Tibial nerve (tissue), 4 donors: ENCODE measurements around the gene FLVCR1. TPM values are rescaled to one million over a fixed set of nuclear protein-coding genes. Genes with fewer than 3 reads are reported as not detected.
"Not testable (repeated sequence)": the region's sequence is repeated elsewhere in the genome, so short reads cannot be mapped to it uniquely, and the experiment has no call there.

ENCODE experiments used
- DNase-seq, 2 donors: peaks; one replicate each; pipeline ENCODE4 v3.0.0-alpha.2; 2019; ENCODE audit warnings: low spot score in 2 of 2
- H3K27ac ChIP-seq, 4 donors: fragments of 200-600 bp; sonication (generic) in 3 of 4; one replicate each; pipeline ENCODE4 v1.5.1; 2017 to 2019; ENCODE audit warnings: mild to moderate bottlenecking in 1 of 4
- H3K27me3 ChIP-seq, 2 donors: fragments of 200-600 bp; sonication (generic) in 1 of 2; one replicate each; pipeline versions ENCODE4 v1.5.1 to v1.6.0; 2017 to 2019
- H3K36me3 ChIP-seq, 3 donors: fragments of 200-600 bp; sonication (generic); one replicate each; pipeline ENCODE4 v1.5.1; 2018 to 2019
- H3K4me1 ChIP-seq, 4 donors: fragments of 200-600 bp; sonication (generic) in 3 of 4; one replicate each; pipeline ENCODE4 v1.5.1; 2017 to 2019
- H3K4me3 ChIP-seq, 4 donors: fragments of 200-600 bp; sonication (generic) in 3 of 4; one replicate each; pipeline ENCODE4 v1.5.1; 2017 to 2019; ENCODE audit warnings: mild to moderate bottlenecking in 1 of 4, moderate library complexity in 1 of 4
- H3K9me3 ChIP-seq, 4 donors: fragments of 200-600 bp; sonication (generic) in 3 of 4; one replicate each; pipeline ENCODE4 v1.5.1; 2017 to 2019
- EP300 ChIP-seq, 2 donors: sonication (generic); formaldehyde crosslinking; IDR thresholded peaks; one replicate each; pipeline ENCODE4 v1.6.1; 2017; ENCODE audit warnings: antibody characterized with exemption in 2 of 2, mild to moderate bottlenecking in 1 of 2
- POLR2A ChIP-seq, 2 donors: fragments of 450-650 bp; IDR thresholded peaks; one replicate each; pipeline ENCODE4 v1.6.1; 2017; ENCODE audit warnings: antibody characterized with exemption in 2 of 2, mild to moderate bottlenecking in 2 of 2, moderate library complexity in 2 of 2
- WGBS, 2 donors: methylation state at CpG; one replicate each; pipeline ENCODE4 v1.1.5; 2018; 5-methylcytosine and 5-hydroxymethylcytosine counted together
- total RNA-seq, 4 donors: library from RNA; depleted of rRNA; stranded (reverse); fragments of >200 nt; gene quantifications; one replicate each; pipeline ENCODE4 v1.1.0, GENCODE V29; 2016
- TF ChIP-seq, protein P1 (sequence below), 5 experiments: fragments of 200-600 bp in 3 of 5; fragments of 450-650 bp in 2 of 5; sonication (generic) in 3 of 5; IDR thresholded peaks; one replicate each; pipeline ENCODE4 v1.5.1; 2016 to 2019; ENCODE audit warnings: antibody characterized with exemption in 5 of 5, mild to moderate bottlenecking in 3 of 5, moderate library complexity in 2 of 5

FLVCR1 gene
- total RNA-seq, 4 donors from 2014 or later = 3.7 to 29.4 (median 14.0) TPM

DNA sequence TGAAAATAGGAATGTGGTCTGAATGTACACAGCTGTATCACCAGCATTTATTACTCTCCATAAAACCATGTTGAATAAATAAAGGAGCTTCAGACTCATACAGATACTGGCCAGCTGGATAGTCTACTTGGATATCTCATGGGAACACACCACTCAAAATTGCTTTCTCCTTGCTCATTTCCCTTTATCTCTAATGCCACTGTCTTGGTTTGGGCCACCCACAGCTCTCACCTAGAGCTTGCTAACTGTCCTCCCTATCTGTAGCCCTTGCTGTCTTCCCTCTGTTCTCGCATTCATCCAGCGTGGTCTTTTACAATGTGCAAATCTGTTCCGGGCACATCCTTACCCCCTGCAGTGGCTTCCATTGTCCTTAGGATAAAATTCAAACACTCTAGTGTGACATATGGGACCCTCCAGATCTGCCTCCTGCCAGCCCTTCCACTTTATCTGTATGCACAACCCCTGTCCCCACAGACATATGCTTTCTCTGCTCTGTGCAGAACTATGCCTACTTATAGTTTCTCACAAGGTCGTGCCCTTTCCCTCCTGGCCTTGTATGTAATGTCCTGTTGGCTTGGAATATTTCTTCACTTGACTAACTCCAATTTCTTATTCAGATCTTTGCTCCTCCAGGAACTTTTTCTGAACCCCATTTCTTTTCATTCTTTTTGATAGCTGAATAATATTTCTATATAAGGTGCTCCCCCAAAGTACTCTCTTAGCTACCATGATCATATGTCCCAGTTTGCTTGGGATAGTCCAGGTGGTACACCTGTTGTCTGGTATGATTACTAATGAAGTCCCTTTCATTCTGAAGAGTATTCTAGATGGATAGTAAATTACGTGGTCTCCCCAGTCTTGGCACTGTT is 2.9 kb downstream of the FLVCR1 start:
- no peak overlapping the region for H3K27ac ChIP-seq
- peaks cover 0 to 20% (median 0%) of the 10 kb centered on the region in 3 donors for H3K36me3 ChIP-seq
- WGBS, 2 donors = 70 to 76% methylated on average over 5 of the region's 5 CpGs
- H3K4me1 ChIP-seq = peaks cover 3 to 35% (median 15%) of the 10 kb centered on the region in 4 donors
- no peaks in the 10 kb centered on the region for H3K9me3 ChIP-seq
- no peak for DNase-seq
- H3K27me3 ChIP-seq = no peaks in the 10 kb centered on the region
- H3K4me3 ChIP-seq = no peak overlapping the region
- TF ChIP-seq, protein P1, sequence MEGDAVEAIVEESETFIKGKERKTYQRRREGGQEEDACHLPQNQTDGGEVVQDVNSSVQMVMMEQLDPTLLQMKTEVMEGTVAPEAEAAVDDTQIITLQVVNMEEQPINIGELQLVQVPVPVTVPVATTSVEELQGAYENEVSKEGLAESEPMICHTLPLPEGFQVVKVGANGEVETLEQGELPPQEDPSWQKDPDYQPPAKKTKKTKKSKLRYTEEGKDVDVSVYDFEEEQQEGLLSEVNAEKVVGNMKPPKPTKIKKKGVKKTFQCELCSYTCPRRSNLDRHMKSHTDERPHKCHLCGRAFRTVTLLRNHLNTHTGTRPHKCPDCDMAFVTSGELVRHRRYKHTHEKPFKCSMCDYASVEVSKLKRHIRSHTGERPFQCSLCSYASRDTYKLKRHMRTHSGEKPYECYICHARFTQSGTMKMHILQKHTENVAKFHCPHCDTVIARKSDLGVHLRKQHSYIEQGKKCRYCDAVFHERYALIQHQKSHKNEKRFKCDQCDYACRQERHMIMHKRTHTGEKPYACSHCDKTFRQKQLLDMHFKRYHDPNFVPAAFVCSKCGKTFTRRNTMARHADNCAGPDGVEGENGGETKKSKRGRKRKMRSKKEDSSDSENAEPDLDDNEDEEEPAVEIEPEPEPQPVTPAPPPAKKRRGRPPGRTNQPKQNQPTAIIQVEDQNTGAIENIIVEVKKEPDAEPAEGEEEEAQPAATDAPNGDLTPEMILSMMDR (IDR thresholded peaks at IDR 0.05) = no peak
- TF ChIP-seq EP300 (IDR thresholded peaks at IDR 0.05) = no peak
- TF ChIP-seq POLR2A (IDR thresholded peaks at IDR 0.05) = no peak

DNA sequence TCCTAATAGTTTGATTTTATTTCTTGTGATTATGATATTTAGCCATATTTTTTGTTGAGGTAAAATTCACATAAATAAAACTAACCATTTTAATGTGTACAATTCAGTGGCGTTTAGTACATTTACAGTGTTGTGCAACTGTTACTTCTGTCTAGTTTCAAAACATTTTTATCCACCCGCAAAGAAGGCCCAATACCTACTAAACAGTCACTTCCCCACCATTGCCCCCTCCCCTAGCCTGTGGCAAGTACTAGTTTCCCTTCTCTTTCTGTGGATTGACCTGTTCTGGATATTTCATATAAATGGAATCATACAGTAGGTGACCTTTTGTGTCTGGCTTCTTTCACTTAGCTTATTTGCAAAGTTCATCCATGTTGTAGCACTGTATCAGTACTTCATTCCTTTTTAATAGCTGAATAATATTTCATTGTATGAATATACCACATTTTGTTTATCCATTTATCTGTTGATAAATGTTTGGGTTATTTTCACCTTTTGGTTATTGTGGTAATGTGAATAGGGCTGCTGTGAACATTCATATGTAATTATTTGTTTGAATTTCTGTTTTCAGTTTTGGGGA is 4.1 kb downstream of the FLVCR1 start:
- Histone ChIP-seq H3K27ac (no peak overlapping the region), H3K36me3 (peaks cover 0 to 20% (median 0%) of the 10 kb centered on the region in 3 donors), H3K4me3 (no peak overlapping the region), H3K9me3 (no peaks in the 10 kb centered on the region), H3K4me1 (peaks cover 3 to 27% (median 11%) of the 10 kb centered on the region in 4 donors), H3K27me3 (no peaks in the 10 kb centered on the region)
- DNase-seq = no peak
- TF ChIP-seq EP300 (IDR thresholded peaks at IDR 0.05) (no peak), POLR2A (IDR thresholded peaks at IDR 0.05) (no peak)
- TF ChIP-seq, protein P1 (IDR thresholded peaks at IDR 0.05) = no peak
- WGBS, 2 donors = 78 to 84% methylated on average over 2 of the region's 2 CpGs

GRCh38 chr1:212863345-212863744 is 5.3 kb downstream of the FLVCR1 start:
- H3K9me3 ChIP-seq, H3K4me3 ChIP-seq, DNase-seq, H3K27ac ChIP-seq, H3K27me3 ChIP-seq: not testable (repeated sequence)
- Histone ChIP-seq H3K36me3 (peaks cover 0 to 28% (median 0%) of the 10 kb centered on the region in 3 donors), H3K4me1 (peaks cover 3 to 25% (median 11%) of the 10 kb centered on the region in 4 donors)
- 83 to 88% methylated on average over 10 of the region's 10 CpGs for WGBS, 2 donors

- H3K27me3 ChIP-seq = no peaks in the 10 kb centered on the region
- H3K4me3 ChIP-seq = no peak overlapping the region
- TF ChIP-seq EP300 (IDR thresholded peaks at IDR 0.05) = no peak
- TF ChIP-seq, protein P1 (IDR thresholded peaks at IDR 0.05) = no peak
- TF ChIP-seq POLR2A (IDR thresholded peaks at IDR 0.05) = no peak
- peaks cover 3 to 20% (median 6%) of the 10 kb centered on the region in 4 donors for H3K4me1 ChIP-seq
- peaks cover 0 to 32% (median 0%) of the 10 kb centered on the region in 3 donors for H3K36me3 ChIP-seq
- no peak overlapping the region for H3K27ac ChIP-seq
- no peaks in the 10 kb centered on the region for H3K9me3 ChIP-seq
- DNase-seq = no peak
- 85 to 88% methylated on average over 4 of the region's 4 CpGs for WGBS, 2 donors
Measured at GRCh38 chr1:212864201-212864600, 6.1 kb downstream of the FLVCR1 start.

- Histone ChIP-seq H3K4me1 (no peaks in the 10 kb centered on the region), H3K36me3 (peaks cover 0 to 29% (median 0%) of the 10 kb centered on the region in 3 donors), H3K4me3 (no peak overlapping the region), H3K9me3 (no peaks in the 10 kb centered on the region), H3K27me3 (no peaks in the 10 kb centered on the region), H3K27ac (no peak overlapping the region)
- 97 to 98% methylated on average over 1 of the region's 1 CpG for WGBS, 2 donors
- no peak for DNase-seq
- TF ChIP-seq EP300 (IDR thresholded peaks at IDR 0.05) (no peak), POLR2A (IDR thresholded peaks at IDR 0.05) (no peak)
- TF ChIP-seq, protein P1 (IDR thresholded peaks at IDR 0.05) = no peak
Measured at GRCh38 chr1:212867192-212867591, 9.1 kb downstream of the FLVCR1 start.
